Smooth muscle cell (in vitro differentiated cells): ENCODE results near the gene ELMO1. TPM values are rescaled to one million over a fixed set of nuclear protein-coding genes. Genes with fewer than 3 reads are reported as not detected.
A peak's percentile ranks its signal among the peaks of the same experiment; 100 is the strongest.

Source experiments
- DNase-seq: peaks from one replicate; lab custom pipeline; 2025; ENCODE audit not compliant: unreplicated experiment; lab: John Stamatoyannopoulos, UW
- H2AFZ ChIP-seq: fragments of 200-600 bp; sonication (generic); 2 replicates; pipeline ENCODE4 v1.6.0; 2016; ENCODE audit warnings: antibody characterized with exemption, low read depth, mild to moderate bottlenecking
- H3F3A ChIP-seq: fragments of 200-600 bp; sonication (generic); 2 replicates; pipeline ENCODE4 v1.6.0; 2017; ENCODE audit warnings: antibody characterized with exemption, low read depth
- H3K27ac ChIP-seq: fragments of 200-600 bp; sonication (generic); 2 replicates; pipeline ENCODE4 v1.5.1; 2016; ENCODE audit warnings: low read depth, mild to moderate bottlenecking
- H3K27me3 ChIP-seq: fragments of 200-600 bp; sonication (generic); 2 replicates; pipeline ENCODE4 v1.6.1; 2016; ENCODE audit warnings: low read depth, mild to moderate bottlenecking
- H3K36me3 ChIP-seq: fragments of 200-600 bp; sonication (generic); 2 replicates; pipeline ENCODE4 v1.5.1; 2016; ENCODE audit warnings: low read depth
- H3K4me1 ChIP-seq: fragments of 200-600 bp; sonication (generic); 2 replicates; pipeline ENCODE4 v1.5.1; 2016; ENCODE audit warnings: low read depth
- H3K4me2 ChIP-seq: fragments of 200-600 bp; sonication (generic); 2 replicates; pipeline ENCODE4 v1.6.0; 2016; ENCODE audit warnings: mild to moderate bottlenecking
- H3K4me3 ChIP-seq: fragments of 200-600 bp; sonication (generic); 2 replicates; pipeline ENCODE4 v1.5.1; 2016; ENCODE audit warnings: mild to moderate bottlenecking
- H3K79me2 ChIP-seq: fragments of 200-600 bp; sonication (generic); 2 replicates; pipeline ENCODE4 v1.6.0; 2016; ENCODE audit warnings: low read depth, mild to moderate bottlenecking
- H3K9ac ChIP-seq: fragments of 200-600 bp; sonication (generic); 2 replicates; pipeline ENCODE4 v1.6.0; 2016; ENCODE audit warnings: low read depth
- H3K9me3 ChIP-seq: fragments of 200-600 bp; sonication (generic); replicated peaks from 2 replicates; pipeline ENCODE4 v1.5.1; 2016; ENCODE audit warnings: low read depth
- H4K20me1 ChIP-seq: fragments of 200-600 bp; sonication (generic); 2 replicates; pipeline ENCODE4 v1.6.0; 2016; ENCODE audit warnings: low read depth
- CTCF ChIP-seq: fragments of 200-600 bp; sonication (generic); IDR thresholded peaks from 2 replicates; pipeline ENCODE4 v1.5.1; 2017; ENCODE audit warnings: borderline replicate concordance, mild to moderate bottlenecking, antibody characterized with exemption; ENCODE audit not compliant: insufficient read depth, poor library complexity, severe bottlenecking
- WGBS: methylation state at CpG from one replicate; pipeline ENCODE4 v1.1.7; 2016; ENCODE audit warnings: low lambda C conversion rate; 5-methylcytosine and 5-hydroxymethylcytosine counted together
- polyA plus RNA-seq: library from polyadenylated mRNA; unstranded; fragments of >200 nt; fragmentation: Nextera tagmentation; extraction: Ambion mirVana; gene quantifications from 2 replicates; pipeline ENCODE4 v1.2.1, GENCODE V29; 2016
- total RNA-seq: library from RNA; depleted of rRNA; stranded (reverse); fragments of >200 nt; gene quantifications from 2 replicates; pipeline ENCODE4 v1.2.3, GENCODE V29; 2014

ELMO1 gene
- total and polyA plus RNA-seq, 2 experiments from 2014 or later: 8.2 to 36.0 TPM

DNA sequence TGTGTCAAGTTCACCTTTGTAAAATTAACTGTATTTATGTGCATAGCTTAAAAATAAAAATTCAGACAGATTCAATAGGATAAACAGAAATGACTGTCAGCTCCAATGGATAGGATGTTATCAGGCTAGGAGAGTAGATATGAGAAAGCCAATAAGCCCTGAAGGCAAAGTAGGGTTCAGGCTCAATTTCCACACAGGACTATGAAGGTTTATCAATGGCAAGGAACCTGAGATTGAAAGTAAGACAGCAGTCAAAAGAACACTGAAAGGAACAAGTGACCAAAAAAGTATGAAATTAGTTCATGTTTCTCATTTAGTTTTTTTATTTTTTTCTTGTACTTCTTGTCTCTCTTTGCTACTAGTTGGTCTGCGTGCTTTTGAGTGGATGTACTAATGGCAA lies 121.4 kb downstream of the ELMO1 start:
- Histone ChIP-seq H3K4me2 (no peak overlapping the region), H3K9ac (no peak overlapping the region), H3K27me3 (no peaks in the 10 kb centered on the region), H4K20me1 (no peaks in the 10 kb centered on the region), H3K9me3 (no peaks in the 10 kb centered on the region), H3K4me3 (no peak overlapping the region), H3K27ac (no peak overlapping the region), H3K36me3 (no peaks in the 10 kb centered on the region), H3F3A (no peaks in the 10 kb centered on the region), H3K79me2 (no peaks in the 10 kb centered on the region), H3K4me1 (no peaks in the 10 kb centered on the region), H2AFZ (no peak overlapping the region)
- DNase-seq: no peak
- no peak for TF ChIP-seq CTCF
- WGBS: 93% methylated on average over 1 of the region's 1 CpG

GRCh38 chr7:37323966-37324365 lies 124.7 kb downstream of the ELMO1 start:
- no peak overlapping the region for H3K4me2 ChIP-seq
- H3K36me3 ChIP-seq: no peaks in the 10 kb centered on the region
- no peak overlapping the region for H2AFZ ChIP-seq
- H3F3A ChIP-seq: peaks cover 6% of the 10 kb centered on the region
- H4K20me1 ChIP-seq: no peaks in the 10 kb centered on the region
- H3K4me1 ChIP-seq: peaks cover 3% of the 10 kb centered on the region
- no peak for TF ChIP-seq CTCF
- H3K27me3 ChIP-seq: no peaks in the 10 kb centered on the region
- no peak overlapping the region for H3K27ac ChIP-seq
- H3K9ac ChIP-seq: no peak overlapping the region
- WGBS: 95% methylated on average over 4 of the region's 4 CpGs
- H3K9me3 ChIP-seq: no peaks in the 10 kb centered on the region
- no peak for DNase-seq
- no peaks in the 10 kb centered on the region for H3K79me2 ChIP-seq
- H3K4me3 ChIP-seq: no peak overlapping the region

- no peaks in the 10 kb centered on the region for H3K27me3 ChIP-seq
- H3K79me2 ChIP-seq: no peaks in the 10 kb centered on the region
- WGBS: 93% methylated on average over 4 of the region's 4 CpGs
- no peak overlapping the region for H3K27ac ChIP-seq
- no peak overlapping the region for H3K9ac ChIP-seq
- H3K36me3 ChIP-seq: no peaks in the 10 kb centered on the region
- no peak overlapping the region for H2AFZ ChIP-seq
- no peak for TF ChIP-seq CTCF
- H3K4me3 ChIP-seq: no peak overlapping the region
- DNase-seq: no peak
- no peak overlapping the region for H3K4me2 ChIP-seq
- peaks cover 3% of the 10 kb centered on the region for H3K4me1 ChIP-seq
- no peaks in the 10 kb centered on the region for H3K9me3 ChIP-seq
- peaks cover 6% of the 10 kb centered on the region for H3F3A ChIP-seq
- H4K20me1 ChIP-seq: no peaks in the 10 kb centered on the region
These were observed 125.8 kb downstream of the ELMO1 start for GRCh38 chr7:37322831-37323230.

DNA sequence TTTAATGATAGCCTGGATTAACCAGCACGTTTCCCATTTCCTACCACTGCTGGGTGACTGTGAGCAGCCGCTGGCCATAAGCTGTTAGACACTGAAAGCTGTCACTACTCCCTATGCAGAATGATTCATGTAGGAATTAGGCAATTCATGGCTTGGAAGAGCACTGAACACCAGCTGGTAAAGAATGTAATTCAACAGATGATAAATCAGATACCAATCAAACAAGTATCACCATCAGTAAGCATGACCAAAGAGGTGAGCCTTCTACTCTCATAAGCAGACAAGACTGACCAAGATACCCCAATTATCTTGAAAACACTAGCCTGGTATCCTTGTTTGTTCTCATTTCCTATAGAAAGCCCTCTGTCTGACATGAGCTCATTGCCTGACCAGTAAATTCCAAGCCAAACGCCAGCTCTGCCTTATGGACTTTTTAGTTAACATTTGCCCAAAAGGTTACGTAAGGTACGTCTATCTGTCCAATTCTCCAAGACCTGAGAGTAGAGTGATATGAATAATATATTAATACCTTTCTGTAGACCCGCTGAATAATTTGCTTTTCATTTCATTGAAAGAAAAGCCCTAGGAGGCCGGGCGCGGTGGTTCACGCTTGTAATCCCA lies 127.7 kb downstream of the ELMO1 start:
- DNase-seq: no peak
- Histone ChIP-seq H3K27me3 (no peaks in the 10 kb centered on the region), H2AFZ (no peak overlapping the region), H3K9ac (peak overlapping the region; percentile 33), H3K4me3 (no peak overlapping the region), H3K9me3 (no peaks in the 10 kb centered on the region), H3K27ac (peak overlapping the region; percentile 58), H3K4me1 (peaks cover 3% of the 10 kb centered on the region), H3K36me3 (no peaks in the 10 kb centered on the region), H3F3A (peaks cover 6% of the 10 kb centered on the region), H4K20me1 (no peaks in the 10 kb centered on the region), H3K4me2 (peak overlapping the region; percentile 70), H3K79me2 (no peaks in the 10 kb centered on the region)
- 71% methylated on average over 10 of the region's 10 CpGs for WGBS
- no peak for TF ChIP-seq CTCF
